Panc1 (cell line): ENCODE results near the gene VPS45.

Experiments used
- POLR2AphosphoS5 ChIP-seq: IDR thresholded peaks from 2 replicates; pipeline ENCODE4 v1.6.1; 2012; ENCODE audit warnings: mild to moderate bottlenecking, low read depth, low read length, moderate library complexity
- SIN3A ChIP-seq: IDR thresholded peaks from 2 replicates; pipeline ENCODE4 v1.6.1; 2012; ENCODE audit warnings: low read depth, mild to moderate bottlenecking, low read length, moderate library complexity, borderline replicate concordance; ENCODE audit not compliant: insufficient read depth
- TCF7L2 ChIP-seq: IDR thresholded peaks from 2 replicates; pipeline ENCODE4 v1.6.1; 2011; ENCODE audit warnings: mild to moderate bottlenecking, low read depth, low read length, inconsistent platforms
- TF ChIP-seq, protein P1 (sequence below): fragments of 450-650 bp; IDR thresholded peaks from 2 replicates; pipeline ENCODE4 v1.5.1; 2017; ENCODE audit warnings: mild to moderate bottlenecking
- TF ChIP-seq, protein P2 (sequence below), 2 experiments: IDR thresholded peaks; 2 replicates each; pipeline ENCODE4 v1.6.1; 2011 to 2012; ENCODE audit warnings: low read depth in 2 of 2, control low read depth in 1 of 2, low read length in 1 of 2, mild to moderate bottlenecking in 1 of 2, moderate library complexity in 1 of 2; ENCODE audit not compliant: insufficient read depth in 1 of 2

DNA sequence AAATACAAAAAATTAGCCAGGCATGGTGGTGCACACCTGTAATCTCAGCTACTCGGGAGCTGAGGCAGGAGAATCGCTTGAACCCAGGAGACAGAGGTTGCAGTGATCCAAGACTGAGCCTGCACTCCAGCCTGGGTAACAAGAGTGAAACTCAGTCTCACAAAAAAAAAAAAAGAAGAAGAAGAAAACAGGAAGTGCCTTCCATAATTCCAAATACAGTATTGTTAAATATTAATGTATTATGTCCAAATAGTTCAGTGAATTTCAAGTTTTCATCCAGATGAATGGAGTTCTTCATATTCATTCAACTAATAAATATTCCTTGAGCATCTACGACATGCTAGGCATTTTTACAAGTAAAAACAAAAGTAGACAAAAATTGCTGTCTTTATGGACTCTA, 115.5 kb downstream of the VPS45 start:
- TF ChIP-seq, protein P1, sequence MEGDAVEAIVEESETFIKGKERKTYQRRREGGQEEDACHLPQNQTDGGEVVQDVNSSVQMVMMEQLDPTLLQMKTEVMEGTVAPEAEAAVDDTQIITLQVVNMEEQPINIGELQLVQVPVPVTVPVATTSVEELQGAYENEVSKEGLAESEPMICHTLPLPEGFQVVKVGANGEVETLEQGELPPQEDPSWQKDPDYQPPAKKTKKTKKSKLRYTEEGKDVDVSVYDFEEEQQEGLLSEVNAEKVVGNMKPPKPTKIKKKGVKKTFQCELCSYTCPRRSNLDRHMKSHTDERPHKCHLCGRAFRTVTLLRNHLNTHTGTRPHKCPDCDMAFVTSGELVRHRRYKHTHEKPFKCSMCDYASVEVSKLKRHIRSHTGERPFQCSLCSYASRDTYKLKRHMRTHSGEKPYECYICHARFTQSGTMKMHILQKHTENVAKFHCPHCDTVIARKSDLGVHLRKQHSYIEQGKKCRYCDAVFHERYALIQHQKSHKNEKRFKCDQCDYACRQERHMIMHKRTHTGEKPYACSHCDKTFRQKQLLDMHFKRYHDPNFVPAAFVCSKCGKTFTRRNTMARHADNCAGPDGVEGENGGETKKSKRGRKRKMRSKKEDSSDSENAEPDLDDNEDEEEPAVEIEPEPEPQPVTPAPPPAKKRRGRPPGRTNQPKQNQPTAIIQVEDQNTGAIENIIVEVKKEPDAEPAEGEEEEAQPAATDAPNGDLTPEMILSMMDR, result no peak
- no peak for TF ChIP-seq POLR2AphosphoS5
- TF ChIP-seq, protein P2, sequence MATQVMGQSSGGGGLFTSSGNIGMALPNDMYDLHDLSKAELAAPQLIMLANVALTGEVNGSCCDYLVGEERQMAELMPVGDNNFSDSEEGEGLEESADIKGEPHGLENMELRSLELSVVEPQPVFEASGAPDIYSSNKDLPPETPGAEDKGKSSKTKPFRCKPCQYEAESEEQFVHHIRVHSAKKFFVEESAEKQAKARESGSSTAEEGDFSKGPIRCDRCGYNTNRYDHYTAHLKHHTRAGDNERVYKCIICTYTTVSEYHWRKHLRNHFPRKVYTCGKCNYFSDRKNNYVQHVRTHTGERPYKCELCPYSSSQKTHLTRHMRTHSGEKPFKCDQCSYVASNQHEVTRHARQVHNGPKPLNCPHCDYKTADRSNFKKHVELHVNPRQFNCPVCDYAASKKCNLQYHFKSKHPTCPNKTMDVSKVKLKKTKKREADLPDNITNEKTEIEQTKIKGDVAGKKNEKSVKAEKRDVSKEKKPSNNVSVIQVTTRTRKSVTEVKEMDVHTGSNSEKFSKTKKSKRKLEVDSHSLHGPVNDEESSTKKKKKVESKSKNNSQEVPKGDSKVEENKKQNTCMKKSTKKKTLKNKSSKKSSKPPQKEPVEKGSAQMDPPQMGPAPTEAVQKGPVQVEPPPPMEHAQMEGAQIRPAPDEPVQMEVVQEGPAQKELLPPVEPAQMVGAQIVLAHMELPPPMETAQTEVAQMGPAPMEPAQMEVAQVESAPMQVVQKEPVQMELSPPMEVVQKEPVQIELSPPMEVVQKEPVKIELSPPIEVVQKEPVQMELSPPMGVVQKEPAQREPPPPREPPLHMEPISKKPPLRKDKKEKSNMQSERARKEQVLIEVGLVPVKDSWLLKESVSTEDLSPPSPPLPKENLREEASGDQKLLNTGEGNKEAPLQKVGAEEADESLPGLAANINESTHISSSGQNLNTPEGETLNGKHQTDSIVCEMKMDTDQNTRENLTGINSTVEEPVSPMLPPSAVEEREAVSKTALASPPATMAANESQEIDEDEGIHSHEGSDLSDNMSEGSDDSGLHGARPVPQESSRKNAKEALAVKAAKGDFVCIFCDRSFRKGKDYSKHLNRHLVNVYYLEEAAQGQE (IDR thresholded peaks at IDR 0.05; ENCODE audit: insufficient read depth in 1 of 2, low read depth in 2 of 2, low read length in 1 of 2), result no peak
- TF ChIP-seq TCF7L2, result no peak
- no peak for TF ChIP-seq SIN3A
